Type B pancreatic cell (in vitro differentiated cells): ENCODE measurements around the gene RAB39A. TPM values are rescaled to one million over a fixed set of nuclear protein-coding genes. Genes with fewer than 3 reads are reported as not detected.
"Not testable (repeated sequence)": the region's sequence is repeated elsewhere in the genome, so short reads cannot be mapped to it uniquely, and the experiment has no call there.

Experiments
- DNase-seq: peaks from one replicate; pipeline ENCODE4 v3.0.0; 2021; ENCODE audit warnings: mixed read lengths; ENCODE audit not compliant: unreplicated experiment; ENCODE audit errors: extremely low spot score
- H3K27ac Mint-ChIP-seq: 2 replicates; pipeline ENCODE4 v1.8.0; 2021; ENCODE audit warnings: mild to moderate bottlenecking, mixed read lengths
- H3K27me3 Mint-ChIP-seq: 2 replicates; pipeline ENCODE4 v1.8.0; 2021; ENCODE audit warnings: mixed read lengths
- H3K36me3 Mint-ChIP-seq: 2 replicates; pipeline ENCODE4 v1.8.0; 2021; ENCODE audit warnings: mixed read lengths
- H3K4me1 Mint-ChIP-seq: one replicate; pipeline ENCODE4 v1.8.0; 2021; ENCODE audit warnings: mixed read lengths; ENCODE audit not compliant: unreplicated experiment
- H3K4me3 Mint-ChIP-seq: 2 replicates; pipeline ENCODE4 v1.8.0; 2021; ENCODE audit warnings: mild to moderate bottlenecking, mixed read lengths
- H3K9me3 Mint-ChIP-seq: 2 replicates; pipeline ENCODE4 v1.8.0; 2021; ENCODE audit warnings: mixed read lengths
- CTCF ChIP-seq: fragments of 200-600 bp; sonication (generic); conservative IDR thresholded peaks from 2 replicates; pipeline ENCODE4 v1.5.0; 2021; ENCODE audit warnings: antibody characterized with exemption, mild to moderate bottlenecking
- total RNA-seq: library from RNA; stranded (reverse); gene quantifications from 2 replicates; pipeline ENCODE4 v1.2.1, GENCODE V29; 2021; ENCODE audit warnings: low replicate concordance

Gene RAB39A
- total RNA-seq, 1 donor from 2014 or later = 3.4 TPM

- Mint-ChIP-seq H3K9me3 (no peaks in the 10 kb centered on the region), H3K4me3 (no peak overlapping the region), H3K4me1 (no peaks in the 10 kb centered on the region), H3K27ac (no peak overlapping the region), H3K36me3 (no peaks in the 10 kb centered on the region), H3K27me3 (peaks cover 3% of the 10 kb centered on the region)
- no peak for DNase-seq
- TF ChIP-seq CTCF = no peak
These were observed 13.0 kb upstream of the RAB39A start for GRCh38 chr11:107915229-107915628.

DNA sequence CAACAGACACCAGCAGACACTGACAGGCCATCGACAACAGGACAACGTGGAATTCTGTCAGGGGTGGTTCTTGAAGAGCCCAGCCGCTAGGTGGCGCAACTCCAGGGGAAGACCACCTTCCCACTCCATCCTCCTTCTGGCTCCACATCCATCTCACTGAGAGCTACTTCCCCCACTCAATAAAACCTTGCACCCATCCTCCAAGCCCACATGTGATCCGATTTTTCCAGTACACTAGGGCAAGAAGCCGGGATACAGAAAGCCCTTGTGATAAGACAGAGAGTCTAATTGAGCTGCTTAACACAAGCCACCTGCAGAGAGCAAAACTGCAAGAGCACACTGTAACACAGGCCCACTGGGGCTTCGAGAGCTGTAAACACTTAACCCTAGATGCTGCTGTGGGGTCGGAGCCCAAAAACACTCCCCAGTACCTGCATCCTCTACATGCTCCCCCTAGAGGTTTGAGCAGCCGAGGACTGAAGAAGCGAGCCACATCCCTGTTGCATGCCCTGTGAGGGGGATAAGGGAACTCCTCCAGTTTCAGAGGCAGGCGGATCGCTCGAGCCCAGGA lies 11.5 kb upstream of the RAB39A start:
- H3K36me3 Mint-ChIP-seq = no peaks in the 10 kb centered on the region
- H3K27me3 Mint-ChIP-seq = peaks cover 3% of the 10 kb centered on the region
- H3K4me1 Mint-ChIP-seq = no peaks in the 10 kb centered on the region
- no peak overlapping the region for H3K4me3 Mint-ChIP-seq
- no peaks in the 10 kb centered on the region for H3K9me3 Mint-ChIP-seq
- H3K27ac Mint-ChIP-seq = no peak overlapping the region
- no peak for DNase-seq
- TF ChIP-seq CTCF = peak; percentile 76

DNA sequence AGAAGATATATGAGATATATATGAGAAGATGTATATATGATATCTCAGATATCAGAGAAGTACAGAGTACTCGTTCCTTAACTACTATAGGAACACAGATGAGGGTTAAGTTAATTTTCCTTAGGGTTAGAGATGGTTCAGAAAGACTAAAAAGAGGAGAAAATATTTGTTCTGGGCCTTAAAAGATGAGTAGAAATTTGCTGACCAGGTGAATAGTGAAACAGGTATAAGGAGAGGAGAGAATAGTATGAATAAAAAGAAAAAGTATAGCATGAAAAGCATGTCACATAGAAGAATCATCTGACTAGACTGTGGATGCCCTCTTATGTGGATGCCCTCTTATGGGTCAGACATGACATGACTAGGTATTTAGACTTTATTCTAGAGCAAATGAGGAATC lies 6.3 kb upstream of the RAB39A start:
- Mint-ChIP-seq H3K4me1 (no peaks in the 10 kb centered on the region), H3K9me3 (no peaks in the 10 kb centered on the region), H3K27ac (no peak overlapping the region), H3K27me3 (peaks cover 28% of the 10 kb centered on the region), H3K36me3 (no peaks in the 10 kb centered on the region), H3K4me3 (no peak overlapping the region)
- DNase-seq = no peak
- no peak for TF ChIP-seq CTCF

- peaks cover 28% of the 10 kb centered on the region for H3K27me3 Mint-ChIP-seq
- DNase-seq, H3K9me3 Mint-ChIP-seq, H3K27ac Mint-ChIP-seq, H3K4me1 Mint-ChIP-seq, H3K36me3 Mint-ChIP-seq, H3K4me3 Mint-ChIP-seq: not testable (repeated sequence)
These were observed 4.7 kb upstream of the RAB39A start for GRCh38 chr11:107923519-107923918.

DNA sequence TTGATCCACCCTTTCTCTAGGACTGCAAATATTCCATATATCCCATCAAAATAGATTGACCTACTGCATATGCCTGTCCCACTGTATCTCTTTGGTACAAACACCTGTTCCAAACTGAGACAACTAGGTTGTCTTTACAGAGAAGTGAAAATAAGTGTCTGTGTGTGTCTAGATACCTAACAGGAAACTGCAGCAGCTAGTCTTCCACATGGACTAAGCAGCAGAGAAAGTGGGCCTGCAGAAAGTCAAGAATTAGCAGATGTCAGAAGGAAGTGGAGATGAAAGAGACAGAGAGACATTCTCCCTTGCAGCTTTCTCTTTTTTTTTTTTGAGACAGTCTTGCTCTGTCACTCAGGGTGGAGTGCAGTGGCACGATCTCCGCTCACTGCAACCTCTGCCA lies 3.9 kb upstream of the RAB39A start:
- no peaks in the 10 kb centered on the region for H3K36me3 Mint-ChIP-seq
- H3K27ac Mint-ChIP-seq = no peak overlapping the region
- no peaks in the 10 kb centered on the region for H3K9me3 Mint-ChIP-seq
- peaks cover 29% of the 10 kb centered on the region for H3K27me3 Mint-ChIP-seq
- peaks cover 3% of the 10 kb centered on the region for H3K4me1 Mint-ChIP-seq
- no peak overlapping the region for H3K4me3 Mint-ChIP-seq
- no peak for TF ChIP-seq CTCF
- DNase-seq = no peak

- Mint-ChIP-seq H3K4me1 (peaks cover 13% of the 10 kb centered on the region), H3K36me3 (no peaks in the 10 kb centered on the region), H3K4me3 (peak overlapping the region; percentile 82), H3K9me3 (no peaks in the 10 kb centered on the region), H3K27ac (no peak overlapping the region), H3K27me3 (peaks cover 27% of the 10 kb centered on the region)
- no peak for TF ChIP-seq CTCF
- DNase-seq = no peak
These were observed 689 bp upstream of the RAB39A start for GRCh38 chr11:107927559-107927958.
